ENCODE results near the gene LRRC1. TPM values are rescaled to one million over a fixed set of nuclear protein-coding genes. Genes with fewer than 3 reads are reported as not detected.

The LRRC1 gene
- total RNA-seq, 1 experiment from 2014 or later, result 10.3 TPM

- Histone ChIP-seq H3K14ac (ENCODE audit: insufficient read depth, low read length) (no peak overlapping the region), H4K91ac (ENCODE audit: insufficient read length, low read depth, low read length) (no peak overlapping the region), H3K23me2 (ENCODE audit: insufficient read length, low read depth, low read length, poor library complexity, severe bottlenecking) (no peaks in the 10 kb centered on the region), H3K79me1 (ENCODE audit: insufficient read depth, low read depth, low read length, poor library complexity, severe bottlenecking) (no peaks in the 10 kb centered on the region), H3K27ac (ENCODE audit: insufficient read length, low read depth, low read length) (no peak overlapping the region), H3K4me1 (ENCODE audit: insufficient read depth, low read length) (no peaks in the 10 kb centered on the region), H3K23ac (ENCODE audit: insufficient read length, low read depth, low read length) (no peak overlapping the region), H2BK20ac (ENCODE audit: low read depth, low read length, poor library complexity, severe bottlenecking) (no peak overlapping the region), H4K20me1 (ENCODE audit: control insufficient read depth, insufficient read depth, insufficient read length) (no peaks in the 10 kb centered on the region), H4K5ac (ENCODE audit: insufficient read length, low read depth, low read length) (no peak overlapping the region), H2BK5ac (ENCODE audit: insufficient read length, low read length) (no peak overlapping the region), H3K56ac (ENCODE audit: insufficient read length, low read depth, low read length) (no peak overlapping the region), H3K4ac (ENCODE audit: low read depth, low read length) (no peak overlapping the region), H4K8ac (replicated peaks; ENCODE audit: insufficient read length, low read depth, low read length) (no peak overlapping the region), H2BK120ac (ENCODE audit: low read depth, low read length, poor library complexity, severe bottlenecking) (no peak overlapping the region), H3K4me2 (ENCODE audit: insufficient read depth, insufficient read length, low read length) (no peak overlapping the region), H3T11ph (ENCODE audit: low read length) (no peak overlapping the region), H3K27me3 (ENCODE audit: insufficient read depth, low read length) (no peaks in the 10 kb centered on the region), H2BK15ac (ENCODE audit: low read depth, low read length) (no peak overlapping the region), H2AK5ac (ENCODE audit: insufficient read length, low read length) (no peak overlapping the region), H3K9me3 (ENCODE audit: control insufficient read depth, low read depth, low read length) (no peaks in the 10 kb centered on the region), H2AFZ (ENCODE audit: low read length) (no peak overlapping the region), H3K9ac (ENCODE audit: extremely low read depth, insufficient read length, low read length) (no peak overlapping the region), H2BK12ac (ENCODE audit: insufficient read length, low read depth, low read length) (no peak overlapping the region), H3K18ac (ENCODE audit: insufficient read length, low read depth, low read length) (no peak overlapping the region), H3K79me2 (ENCODE audit: insufficient read depth, low read length) (no peaks in the 10 kb centered on the region)
- Mint-ChIP-seq H3K4me1 (peaks cover 16 to 21% of the 10 kb centered on the region in 2 experiments), H3K27ac (no peak overlapping the region), H3K9me3 (peaks cover 5 to 8% of the 10 kb centered on the region in 2 experiments; a peak in 4 of 5 replicates), H3K4me3 (no peak overlapping the region), H3K36me3 (ENCODE audit: insufficient read depth in 1 of 3, low read depth in 3 of 3) (peaks cover 7 to 23% (median 14%) of the 10 kb centered on the region in 3 experiments), H3K27me3 (ENCODE audit: low read depth) (peaks cover 2% of the 10 kb centered on the region; the same call in 1 of the 2 replicates)
- DNase-seq, result no peak
- no peak for TF ChIP-seq CTCF (conservative IDR thresholded peaks at IDR 0.05)
- WGBS (ENCODE audit: extremely low coverage, insufficient read length, low lambda C conversion rate), result no CpG with 5 or more reads among the region's 2 CpGs
These were observed 131.7 kb downstream of the LRRC1 start for GRCh38 chr6:53926505-53926904.

Measured in H9 (cell line).